ENCODE results near the gene WDR27. TPM values are rescaled to one million over a fixed set of nuclear protein-coding genes. Genes with fewer than 3 reads are reported as not detected.
"Not testable (repeated sequence)": the region's sequence is repeated elsewhere in the genome, so short reads cannot be mapped to it uniquely, and the experiment has no call there.

Gene WDR27
- total RNA-seq, 1 experiment from 2014 or later: 12.3 TPM

GRCh38 chr6:169710009-169710408 is 8.2 kb upstream of the WDR27 start:
- DNase-seq (ENCODE audit: low read depth): no peak

DNA sequence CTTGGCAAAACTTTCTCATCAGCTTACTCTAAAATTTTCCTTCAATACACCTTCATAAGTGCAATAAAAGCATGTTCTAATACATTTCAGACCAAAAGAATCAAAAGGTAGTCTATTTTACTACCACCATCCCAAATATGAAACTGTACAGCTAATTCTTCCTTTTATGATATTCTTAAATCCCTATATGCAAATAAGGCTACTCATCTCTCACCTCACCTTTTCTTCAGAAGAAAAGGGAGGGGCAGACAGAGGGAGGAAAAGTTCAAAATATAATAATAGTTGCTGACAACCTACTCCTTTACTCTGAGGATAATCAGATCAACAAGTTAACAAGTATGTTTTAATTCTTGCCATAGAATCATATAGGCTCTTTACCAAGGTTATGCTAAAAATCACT is 7.5 kb upstream of the WDR27 start:
- no peak for DNase-seq (ENCODE audit: low read depth)

- DNase-seq (ENCODE audit: low read depth): no peak
These were observed 5.9 kb upstream of the WDR27 start for GRCh38 chr6:169707772-169708171.

- no peak for DNase-seq (ENCODE audit: low read depth)
These were observed 1.0 kb upstream of the WDR27 start for GRCh38 chr6:169702840-169703246.

DNA sequence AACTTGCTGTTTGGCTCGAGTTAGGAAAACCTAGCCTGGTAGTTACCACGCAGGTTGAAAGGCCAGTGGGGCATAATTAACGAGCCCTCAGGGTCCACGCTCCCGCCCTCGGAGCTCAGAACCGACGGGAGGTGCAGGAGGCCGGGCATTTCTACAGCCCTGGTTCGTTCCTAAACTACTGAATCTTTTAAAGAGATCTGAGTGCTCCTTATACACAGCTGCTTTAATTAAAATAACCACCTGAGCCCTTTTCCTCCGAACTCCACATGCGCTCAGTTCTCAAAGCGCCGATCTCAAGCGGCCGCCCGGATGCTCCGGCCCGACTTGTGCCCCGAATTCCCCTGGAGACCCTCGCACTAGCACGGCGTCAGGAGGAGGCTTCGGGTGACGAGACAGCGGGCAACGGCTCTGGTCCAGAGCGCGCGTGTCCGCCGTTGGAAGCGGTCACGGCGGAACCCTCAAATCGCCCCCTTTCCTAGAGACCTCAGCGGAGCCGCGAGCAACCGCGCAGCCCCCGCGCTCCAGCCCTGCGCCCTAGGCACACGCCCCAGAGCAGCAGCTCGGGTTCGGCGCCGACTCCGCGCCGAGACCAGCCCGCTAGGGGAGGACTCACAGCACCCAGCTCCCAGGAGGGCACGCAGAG is 397 bp downstream of the WDR27 start:
- peak; percentile 43 for DNase-seq (ENCODE audit: low read depth)

DNA sequence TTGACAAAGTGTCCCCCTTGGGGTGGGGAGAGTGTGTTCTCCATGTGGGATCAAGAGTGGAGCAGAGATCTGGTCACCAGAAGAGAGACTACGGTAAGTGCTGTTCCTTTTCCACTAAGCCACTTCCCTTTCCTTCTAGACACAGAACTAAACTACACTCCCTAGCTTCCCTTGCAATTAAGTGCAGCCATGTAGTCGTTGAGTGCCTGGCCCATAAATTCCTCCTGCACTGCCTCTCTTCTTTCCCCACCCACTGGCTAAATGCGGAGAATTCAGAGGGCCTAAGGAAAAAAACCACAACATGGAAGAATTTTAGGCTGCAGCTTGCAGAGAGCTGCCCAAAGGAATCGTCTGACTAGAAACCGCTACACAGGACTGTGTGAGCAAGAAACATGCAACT is 1.5 kb downstream of the WDR27 start:
- peak; percentile 48 for DNase-seq (ENCODE audit: low read depth)

DNA sequence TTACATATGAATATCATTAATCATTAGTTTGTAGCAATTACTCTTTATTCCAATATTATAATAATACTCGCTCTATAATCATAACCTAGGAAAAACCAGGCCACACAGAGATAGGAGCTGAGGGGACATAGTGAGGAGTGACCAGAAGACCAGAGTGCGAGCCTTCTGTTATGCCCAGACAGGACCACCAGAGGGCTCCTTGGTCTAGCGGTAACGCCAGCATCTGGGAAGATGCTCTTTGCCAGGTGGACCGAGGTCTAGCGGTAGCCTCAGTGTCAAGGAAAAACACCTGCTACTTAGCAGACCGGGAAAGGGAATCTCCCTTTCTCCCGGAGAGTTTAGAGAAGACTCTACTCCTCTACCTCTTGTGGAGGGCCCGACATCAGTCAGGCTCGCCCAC is 4.7 kb downstream of the WDR27 start:
- not testable (repeated sequence) for DNase-seq (ENCODE audit: low read depth)

DNA sequence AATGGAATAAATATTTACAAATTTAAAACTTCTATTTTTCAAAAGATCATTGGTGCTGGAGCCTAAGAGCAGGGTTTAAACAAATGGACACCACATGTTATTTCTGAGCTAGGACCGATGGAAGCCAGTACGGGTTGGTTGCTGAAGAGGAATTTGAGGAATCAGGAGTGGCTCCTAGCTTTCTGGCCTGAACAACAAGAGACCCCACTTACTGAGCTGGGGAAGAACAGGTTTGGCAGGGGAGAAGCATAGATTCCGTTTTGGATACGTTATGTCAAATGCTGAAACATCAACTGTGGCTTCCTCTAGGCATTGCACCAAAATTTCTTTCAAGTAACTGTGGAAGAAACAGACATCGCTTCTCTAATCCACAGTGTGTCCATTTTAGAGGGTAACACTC is 6.7 kb downstream of the WDR27 start:
- DNase-seq (ENCODE audit: low read depth): no peak

GRCh38 chr6:169692516-169692915 is 9.3 kb downstream of the WDR27 start:
- DNase-seq (ENCODE audit: low read depth): peak; percentile 62

DNA sequence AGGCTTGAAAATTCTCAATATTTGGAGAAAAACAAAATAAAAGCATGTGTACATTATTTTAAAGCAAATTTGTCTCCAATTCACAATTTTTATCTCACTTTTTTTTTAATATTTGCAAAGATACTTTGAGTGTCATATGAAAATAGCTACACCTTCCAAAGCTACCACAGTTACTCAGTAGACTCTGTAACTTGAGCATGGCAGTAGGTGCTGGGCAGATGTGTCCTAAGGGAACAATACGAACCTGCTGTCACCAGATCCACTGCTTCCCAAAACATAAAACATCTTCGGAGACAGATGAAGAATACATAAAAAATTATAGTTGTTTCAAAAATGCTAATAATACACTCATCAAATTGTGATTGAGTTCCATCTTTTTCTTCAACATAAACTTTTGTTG is 10.6 kb downstream of the WDR27 start:
- DNase-seq (ENCODE audit: low read depth): no peak

- peak; percentile 92 for DNase-seq (ENCODE audit: low read depth)
These were observed 12.5 kb downstream of the WDR27 start for GRCh38 chr6:169689287-169689686.

DNA sequence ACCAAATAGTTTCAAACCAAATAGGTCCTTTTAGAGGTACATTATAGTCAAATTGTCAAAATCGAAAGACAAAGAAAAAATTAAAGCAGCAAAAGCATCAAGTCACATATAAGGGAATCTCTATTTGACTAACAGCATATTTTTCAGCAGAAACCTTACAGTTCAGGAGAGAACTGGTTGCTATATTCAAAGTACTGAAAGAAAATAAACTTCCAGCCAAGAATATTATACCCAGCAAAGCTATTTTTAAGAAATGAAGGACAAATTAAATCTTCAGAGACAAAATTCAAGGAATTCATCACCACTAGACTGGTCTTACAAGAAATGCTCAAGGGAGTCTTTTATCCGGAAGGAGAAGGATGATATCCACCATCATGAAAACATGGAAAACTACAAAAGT is 16.0 kb downstream of the WDR27 start:
- no peak for DNase-seq (ENCODE audit: low read depth)

- no peak for DNase-seq (ENCODE audit: low read depth)
These were observed 17.8 kb downstream of the WDR27 start for GRCh38 chr6:169684056-169684455.

- no peak for DNase-seq (ENCODE audit: low read depth)
These were observed 23.5 kb downstream of the WDR27 start for GRCh38 chr6:169678342-169678741.

- peak; percentile 50 for DNase-seq (ENCODE audit: low read depth)
These were observed 24.7 kb downstream of the WDR27 start for GRCh38 chr6:169677096-169677495.

DNA sequence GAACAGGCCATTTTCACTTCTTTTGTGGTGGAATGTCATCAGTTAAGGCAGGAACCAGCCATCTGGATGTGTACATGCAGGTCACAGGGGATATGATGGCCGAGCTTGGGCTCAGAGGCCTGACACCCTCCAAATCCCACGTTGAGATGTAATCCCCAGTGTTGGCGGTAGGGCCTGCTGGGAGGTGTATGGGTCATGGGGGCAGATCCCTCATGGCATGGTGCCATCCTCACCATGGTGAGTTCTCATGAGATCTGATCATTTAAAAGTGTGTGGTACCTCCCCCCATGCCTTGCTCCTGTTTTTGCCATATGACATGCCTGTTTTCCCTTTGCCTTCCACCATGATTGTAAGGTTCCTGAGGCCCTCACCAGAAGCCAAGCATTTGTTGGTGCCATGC is 26.8 kb downstream of the WDR27 start:
- no peak for DNase-seq (ENCODE audit: low read depth)

- DNase-seq (ENCODE audit: low read depth): no peak
These were observed 30.3 kb downstream of the WDR27 start for GRCh38 chr6:169671563-169671962.

GRCh38 chr6:169669889-169670288 is 31.9 kb downstream of the WDR27 start:
- DNase-seq (ENCODE audit: low read depth): peak; percentile 6

DNA sequence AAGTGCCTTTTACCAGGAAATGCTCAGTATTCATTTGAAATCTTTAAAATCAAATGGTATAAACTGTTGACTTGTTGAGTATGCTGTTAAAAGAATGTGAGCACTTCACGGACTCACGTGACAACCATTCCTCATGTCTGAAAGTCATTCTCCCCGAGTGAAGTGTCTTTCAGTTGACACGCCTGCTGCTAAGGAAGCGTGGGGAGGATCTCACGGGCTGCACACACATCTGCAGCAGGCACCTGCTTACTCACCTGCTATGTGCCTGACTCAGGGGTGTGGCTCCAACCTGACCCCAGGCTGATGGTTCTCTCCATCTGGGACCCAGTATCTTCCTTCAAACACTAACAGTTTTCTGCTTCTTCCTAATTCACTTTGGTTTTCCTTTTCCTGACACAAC is 32.7 kb downstream of the WDR27 start:
- no peak for DNase-seq (ENCODE audit: low read depth)

DNA sequence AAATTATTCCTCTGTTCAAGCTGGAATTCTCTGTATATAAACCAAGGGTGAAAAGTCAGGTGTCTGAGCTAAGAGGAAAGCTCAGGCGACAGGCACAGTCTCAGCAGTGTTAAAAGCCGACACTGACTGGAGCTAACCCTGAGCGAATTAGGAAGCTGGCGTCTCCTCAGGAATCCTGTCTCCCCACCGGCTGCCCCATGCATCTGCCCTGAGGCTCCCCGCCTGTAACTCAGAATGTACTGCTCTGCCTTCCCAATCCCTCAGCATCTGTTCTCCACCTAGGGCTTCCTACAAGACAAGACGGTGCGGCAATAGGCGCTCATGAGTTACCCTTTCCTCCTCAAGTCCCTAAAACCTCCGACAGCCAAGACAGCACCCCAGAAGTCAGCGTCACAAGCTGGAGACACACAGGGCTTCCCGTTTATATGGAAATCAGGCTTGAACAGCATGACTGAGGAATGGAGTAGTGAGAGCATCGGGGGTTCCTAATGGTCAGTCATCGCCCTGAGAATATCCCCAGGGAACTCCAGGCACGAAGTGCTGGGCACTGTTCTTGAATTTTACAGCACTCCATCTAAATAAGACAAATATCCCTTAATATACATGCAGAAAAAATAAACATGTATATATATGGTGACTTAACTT is 33.5 kb downstream of the WDR27 start:
- no peak for DNase-seq (ENCODE audit: low read depth)

DNA sequence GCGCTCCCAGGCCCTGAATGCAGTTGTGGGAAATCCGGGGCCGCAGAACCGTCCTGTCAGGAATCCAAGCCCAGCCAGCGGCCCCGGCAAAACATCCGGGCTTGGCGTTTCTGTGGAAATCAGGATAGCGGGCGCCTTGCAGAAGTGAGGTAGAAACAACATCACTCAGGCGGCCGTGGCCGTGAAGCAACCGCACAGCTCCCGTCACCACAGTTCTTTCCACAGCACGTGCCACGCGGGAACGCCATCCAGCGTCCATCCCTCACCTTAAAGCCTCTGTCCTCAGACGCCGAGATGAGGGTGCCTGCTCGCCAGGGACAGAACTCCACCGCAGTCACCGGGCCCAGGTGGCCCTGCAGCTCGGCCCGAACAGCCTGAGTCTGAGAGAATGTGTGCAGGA is 34.1 kb downstream of the WDR27 start:
- no peak for DNase-seq (ENCODE audit: low read depth)

GRCh38 chr6:169666441-169666840 is 35.4 kb downstream of the WDR27 start:
- no peak for DNase-seq (ENCODE audit: low read depth)

- no peak for DNase-seq (ENCODE audit: low read depth)
These were observed 36.5 kb downstream of the WDR27 start for GRCh38 chr6:169665289-169665688.

GRCh38 chr6:169664227-169664626 is 37.6 kb downstream of the WDR27 start:
- no peak for DNase-seq (ENCODE audit: low read depth)

All from RPMI7951 (cell line).